ENCODE data around the gene MBP.
A peak's percentile ranks its signal among the peaks of the same experiment; 100 is the strongest.

The MBP gene

DNA sequence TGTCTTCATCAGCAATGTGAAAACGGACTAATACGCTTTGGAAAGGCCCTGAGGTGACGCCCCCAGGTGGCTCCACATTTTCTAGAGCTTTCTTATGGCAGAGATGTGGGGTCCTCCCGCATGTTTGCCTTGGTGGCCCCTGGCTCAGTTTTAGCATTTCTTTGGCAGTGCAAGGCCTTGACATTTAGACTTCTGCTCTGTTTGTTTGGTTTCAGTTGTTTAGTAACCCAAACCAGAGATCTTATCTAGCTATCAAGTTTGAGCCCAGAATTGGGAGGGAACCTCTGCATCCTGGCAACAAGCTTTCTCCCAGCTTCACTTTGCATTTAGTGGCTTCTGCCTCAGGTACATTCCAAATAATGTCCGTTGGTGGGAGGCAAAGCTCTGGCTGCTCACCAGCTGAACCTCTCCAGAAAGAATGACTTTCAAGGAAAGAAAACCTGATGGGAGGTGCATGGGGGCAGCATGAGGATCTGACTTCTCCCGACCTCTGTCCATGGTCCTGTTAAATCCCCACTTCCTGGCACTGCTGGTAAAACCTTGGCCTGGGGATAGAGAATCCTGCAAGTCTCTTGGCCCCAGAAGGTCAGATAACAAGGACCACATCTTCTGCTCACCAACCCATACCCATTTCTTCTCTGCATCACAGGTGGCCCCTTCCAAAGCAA lies 12.0 kb upstream of the MBP start:
- no peak for DNase-seq (ENCODE audit: low spot score in 2 of 2)
- Mint-ChIP-seq H3K4me3 (no peak overlapping the region), H3K9me3 (peaks cover 11% of the 10 kb centered on the region), H3K4me1 (peaks cover 24% of the 10 kb centered on the region), H3K36me3 (peaks cover 6% of the 10 kb centered on the region), H3K27me3 (no peaks in the 10 kb centered on the region), H3K27ac (no peak overlapping the region)
- ATAC-seq (ENCODE audit: low read depth): no peak

DNA sequence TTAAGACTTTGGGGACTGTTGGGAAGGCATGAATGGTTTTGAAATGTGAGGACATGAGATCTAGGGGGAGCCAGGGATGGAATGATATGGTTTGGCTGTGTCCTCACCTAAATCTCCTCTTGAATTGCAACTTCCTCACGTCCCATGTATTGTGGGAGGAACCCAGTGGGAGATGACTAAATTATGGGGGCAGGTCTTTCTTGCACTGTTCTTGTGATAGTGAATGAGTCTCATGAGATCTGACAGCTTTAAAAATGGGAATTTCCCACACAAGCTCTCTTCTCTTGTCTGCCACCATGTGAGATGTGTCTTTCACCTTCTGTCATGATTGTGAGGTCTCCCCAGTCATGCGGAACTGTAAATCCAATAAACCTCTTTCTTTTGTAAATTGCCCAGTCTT lies 11.5 kb upstream of the MBP start:
- Mint-ChIP-seq H3K36me3 (peaks cover 6% of the 10 kb centered on the region), H3K9me3 (peaks cover 11% of the 10 kb centered on the region), H3K4me1 (peaks cover 25% of the 10 kb centered on the region), H3K27ac (no peak overlapping the region), H3K4me3 (no peak overlapping the region), H3K27me3 (no peaks in the 10 kb centered on the region)
- DNase-seq (ENCODE audit: low spot score in 2 of 2) (no peak), ATAC-seq (ENCODE audit: low read depth) (no peak)

DNA sequence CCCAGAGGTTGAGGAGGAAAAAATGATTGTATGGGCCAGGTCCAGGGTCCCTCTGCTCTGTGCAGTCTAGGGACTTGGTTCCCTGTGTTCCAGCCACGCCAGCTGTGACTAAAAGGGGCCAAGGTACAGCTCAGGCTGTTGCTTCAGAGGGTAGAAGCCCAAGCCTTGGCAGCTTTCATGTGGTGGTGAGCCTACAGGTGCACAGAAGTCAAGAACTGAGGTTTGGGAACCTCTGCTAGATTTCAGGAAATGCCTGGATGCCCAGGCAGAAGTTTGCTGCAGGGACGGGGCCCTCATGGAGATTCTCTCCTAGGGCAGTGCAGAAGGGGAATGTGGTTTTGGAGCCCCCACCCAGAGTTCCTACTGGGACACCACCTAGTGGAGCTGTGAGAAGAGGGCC lies 10.6 kb upstream of the MBP start:
- DNase-seq (ENCODE audit: low spot score in 2 of 2) (no peak), ATAC-seq (ENCODE audit: low read depth) (no peak)
- Mint-ChIP-seq H3K4me3 (no peak overlapping the region), H3K27me3 (no peaks in the 10 kb centered on the region), H3K4me1 (peaks cover 25% of the 10 kb centered on the region), H3K36me3 (peaks cover 6% of the 10 kb centered on the region), H3K27ac (no peak overlapping the region), H3K9me3 (peaks cover 11% of the 10 kb centered on the region)

- Mint-ChIP-seq H3K27me3 (no peaks in the 10 kb centered on the region), H3K4me1 (peaks cover 18% of the 10 kb centered on the region), H3K27ac (no peak overlapping the region), H3K9me3 (peaks cover 11% of the 10 kb centered on the region), H3K4me3 (no peak overlapping the region), H3K36me3 (peaks cover 6% of the 10 kb centered on the region)
- ATAC-seq (ENCODE audit: low read depth): no peak
- no peak for DNase-seq (ENCODE audit: low spot score in 2 of 2)
Observed at GRCh38 chr18:77141401-77142118, 9.0 kb upstream of the MBP start.

DNA sequence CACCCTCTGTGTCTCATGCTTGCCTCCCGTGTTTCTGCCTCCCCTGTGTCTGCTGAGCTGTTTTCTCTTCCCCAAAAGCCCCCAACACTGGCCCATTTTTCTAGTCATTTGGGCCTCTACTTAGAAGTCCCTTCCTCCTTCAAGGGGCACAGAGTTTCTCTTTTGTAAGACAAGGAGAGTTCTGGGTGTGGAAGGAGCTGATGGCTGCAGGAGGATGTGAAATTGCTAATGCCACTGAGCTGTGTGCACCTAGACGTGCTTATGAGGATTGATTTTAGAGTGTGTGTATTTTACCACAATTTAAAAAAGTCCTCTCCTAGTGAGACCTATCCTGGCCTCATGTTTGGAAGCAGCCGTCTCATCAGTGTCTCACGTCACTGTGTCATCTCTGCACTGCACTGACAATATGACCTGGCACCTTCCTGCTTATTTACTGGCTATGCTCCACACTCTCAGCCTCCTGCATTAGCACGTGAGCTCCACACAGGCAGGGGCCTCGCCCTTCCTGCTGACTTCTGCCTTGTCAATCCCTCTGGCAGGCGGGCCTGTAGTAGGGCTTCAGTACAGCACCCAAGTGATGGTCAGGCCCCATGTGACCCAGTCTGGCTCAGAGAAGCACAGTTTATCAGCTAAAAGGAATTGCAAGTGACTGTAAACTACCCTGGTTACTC lies 8.0 kb upstream of the MBP start:
- Mint-ChIP-seq H3K4me3 (no peak overlapping the region), H3K4me1 (peaks cover 15% of the 10 kb centered on the region), H3K36me3 (peaks cover 6% of the 10 kb centered on the region), H3K9me3 (peaks cover 11% of the 10 kb centered on the region), H3K27me3 (no peaks in the 10 kb centered on the region), H3K27ac (no peak overlapping the region)
- no peak for ATAC-seq (ENCODE audit: low read depth)
- no peak for DNase-seq (ENCODE audit: low spot score in 2 of 2)

DNA sequence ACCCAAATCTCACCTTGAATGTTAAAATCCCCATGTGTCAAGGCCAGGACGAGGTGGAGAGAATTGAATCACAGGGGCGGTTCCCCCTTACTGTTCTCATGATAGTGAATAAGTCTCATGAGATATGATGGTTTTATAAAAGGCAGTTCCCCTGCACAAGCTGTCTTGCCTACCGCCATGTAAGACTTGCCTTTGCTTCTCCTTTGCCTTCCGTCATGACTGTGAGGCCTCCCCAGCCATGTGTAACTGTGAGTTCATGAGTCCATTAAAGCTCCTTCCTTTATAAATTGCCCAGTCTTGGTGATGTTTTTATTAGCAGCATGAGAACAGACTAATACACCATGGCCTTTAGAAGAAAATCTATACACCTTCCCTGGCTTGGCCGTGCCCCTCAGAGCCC lies 7.4 kb upstream of the MBP start:
- DNase-seq (ENCODE audit: low spot score in 2 of 2) (no peak), ATAC-seq (ENCODE audit: low read depth) (no peak)
- Mint-ChIP-seq H3K27ac (no peak overlapping the region), H3K36me3 (peaks cover 6% of the 10 kb centered on the region), H3K4me3 (no peak overlapping the region), H3K27me3 (no peaks in the 10 kb centered on the region), H3K9me3 (peaks cover 10% of the 10 kb centered on the region), H3K4me1 (peaks cover 15% of the 10 kb centered on the region)

GRCh38 chr18:77139619-77140018 lies 7.0 kb upstream of the MBP start:
- peaks cover 6% of the 10 kb centered on the region for H3K36me3 Mint-ChIP-seq
- H3K4me1 Mint-ChIP-seq: peaks cover 15% of the 10 kb centered on the region
- ATAC-seq (ENCODE audit: low read depth) (no peak), DNase-seq (ENCODE audit: low spot score in 2 of 2) (no peak)
- no peaks in the 10 kb centered on the region for H3K27me3 Mint-ChIP-seq
- H3K4me3 Mint-ChIP-seq: no peak overlapping the region
- peaks cover 10% of the 10 kb centered on the region for H3K9me3 Mint-ChIP-seq
- no peak overlapping the region for H3K27ac Mint-ChIP-seq

- DNase-seq (ENCODE audit: low spot score in 2 of 2) (no peak), ATAC-seq (ENCODE audit: low read depth) (no peak)
- H3K36me3 Mint-ChIP-seq: peaks cover 6% of the 10 kb centered on the region
- H3K27ac Mint-ChIP-seq: no peak overlapping the region
- H3K27me3 Mint-ChIP-seq: no peaks in the 10 kb centered on the region
- peaks cover 22% of the 10 kb centered on the region for H3K4me1 Mint-ChIP-seq
- no peak overlapping the region for H3K4me3 Mint-ChIP-seq
- H3K9me3 Mint-ChIP-seq: peaks cover 7% of the 10 kb centered on the region
Observed at GRCh38 chr18:77138270-77138669, 5.7 kb upstream of the MBP start.

GRCh38 chr18:77137851-77138250 lies 5.3 kb upstream of the MBP start:
- H3K27me3 Mint-ChIP-seq: no peaks in the 10 kb centered on the region
- H3K4me3 Mint-ChIP-seq: no peak overlapping the region
- peaks cover 6% of the 10 kb centered on the region for H3K36me3 Mint-ChIP-seq
- H3K4me1 Mint-ChIP-seq: peaks cover 22% of the 10 kb centered on the region
- no peak overlapping the region for H3K27ac Mint-ChIP-seq
- DNase-seq (ENCODE audit: low spot score in 2 of 2): no peak
- no peak for ATAC-seq (ENCODE audit: low read depth)
- H3K9me3 Mint-ChIP-seq: peaks cover 7% of the 10 kb centered on the region

GRCh38 chr18:77136871-77137665 lies 4.5 kb upstream of the MBP start:
- no peak overlapping the region for H3K4me3 Mint-ChIP-seq
- peaks cover 22% of the 10 kb centered on the region for H3K4me1 Mint-ChIP-seq
- H3K9me3 Mint-ChIP-seq: peaks cover 2% of the 10 kb centered on the region
- H3K36me3 Mint-ChIP-seq: no peaks in the 10 kb centered on the region
- no peak overlapping the region for H3K27ac Mint-ChIP-seq
- H3K27me3 Mint-ChIP-seq: no peaks in the 10 kb centered on the region
- DNase-seq (ENCODE audit: low spot score in 2 of 2): no peak
- ATAC-seq (ENCODE audit: low read depth): no peak

DNA sequence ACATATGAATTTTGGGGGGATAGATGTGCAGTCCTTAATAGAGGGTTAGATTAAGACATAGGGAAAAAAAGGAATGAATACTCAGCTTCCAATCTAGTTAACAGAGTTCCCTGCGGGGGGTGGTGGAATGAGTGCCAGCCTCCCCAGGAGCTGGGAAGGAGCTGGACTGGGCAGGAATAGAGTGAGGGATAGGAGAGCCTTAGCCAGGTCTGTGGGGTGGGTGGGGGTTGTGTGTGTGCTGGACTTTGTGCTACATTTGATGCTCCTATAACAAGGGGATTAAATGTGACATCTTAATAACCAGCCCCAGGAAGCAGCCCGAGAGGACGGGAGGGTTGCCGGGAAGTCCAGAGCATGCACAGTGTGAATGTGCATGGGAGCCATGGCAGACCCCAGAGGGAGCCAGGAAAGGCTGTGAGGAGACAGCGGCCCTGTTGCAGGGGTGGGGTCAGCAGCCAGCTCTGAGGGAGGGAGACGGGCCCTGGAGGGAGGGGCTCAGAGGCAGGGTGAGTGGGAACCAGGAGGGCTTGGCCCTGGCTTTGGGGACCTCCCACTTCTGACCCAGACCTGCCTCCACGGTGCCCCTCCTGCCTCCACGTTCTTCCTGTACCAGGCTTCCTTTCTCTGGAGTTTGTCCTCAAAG lies 3.6 kb upstream of the MBP start:
- no peak for ATAC-seq (ENCODE audit: low read depth)
- no peaks in the 10 kb centered on the region for H3K27me3 Mint-ChIP-seq
- no peak overlapping the region for H3K27ac Mint-ChIP-seq
- H3K36me3 Mint-ChIP-seq: no peaks in the 10 kb centered on the region
- peaks cover 22% of the 10 kb centered on the region for H3K4me1 Mint-ChIP-seq
- H3K9me3 Mint-ChIP-seq: no peaks in the 10 kb centered on the region
- no peak overlapping the region for H3K4me3 Mint-ChIP-seq
- no peak for DNase-seq (ENCODE audit: low spot score in 2 of 2)

DNA sequence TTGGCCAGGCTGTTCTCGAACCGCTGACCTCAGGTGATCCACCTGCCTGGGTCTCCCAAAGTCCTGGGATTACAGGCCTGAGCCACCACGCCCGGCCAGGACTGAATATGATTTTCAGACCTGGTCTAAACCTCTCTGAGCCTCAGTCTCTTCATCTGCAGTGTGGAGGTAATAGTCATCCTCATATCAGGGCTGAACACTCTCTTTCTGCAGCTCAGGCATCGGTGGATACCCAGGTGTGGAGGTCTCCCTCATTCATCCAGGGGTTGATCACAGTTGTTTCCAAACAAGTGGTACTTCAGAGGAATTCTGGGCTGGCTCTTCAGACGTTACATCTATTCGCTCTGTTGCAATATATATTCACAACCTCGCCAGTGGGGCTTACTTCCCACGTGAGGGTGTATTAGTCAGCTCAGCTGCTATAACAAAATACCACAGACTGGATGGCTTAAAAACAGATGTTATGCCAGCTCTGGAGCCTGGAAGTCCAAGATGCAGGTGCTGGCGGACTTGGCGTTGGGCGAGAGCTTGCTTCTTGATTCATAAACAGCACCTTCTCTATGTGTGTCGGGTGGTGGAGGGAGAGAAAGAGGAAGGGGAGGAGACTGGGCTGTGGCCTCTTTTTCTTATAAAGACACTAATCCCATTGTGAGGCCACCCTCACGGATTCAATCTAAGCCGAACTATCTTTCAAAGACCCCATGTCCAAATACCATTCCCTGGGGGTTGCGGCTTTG lies 2.9 kb upstream of the MBP start:
- Mint-ChIP-seq H3K27me3 (no peaks in the 10 kb centered on the region), H3K4me1 (peaks cover 21% of the 10 kb centered on the region), H3K36me3 (no peaks in the 10 kb centered on the region), H3K4me3 (no peak overlapping the region), H3K9me3 (no peaks in the 10 kb centered on the region), H3K27ac (no peak overlapping the region)
- ATAC-seq (ENCODE audit: low read depth): no peak
- DNase-seq (ENCODE audit: low spot score in 2 of 2): no peak

DNA sequence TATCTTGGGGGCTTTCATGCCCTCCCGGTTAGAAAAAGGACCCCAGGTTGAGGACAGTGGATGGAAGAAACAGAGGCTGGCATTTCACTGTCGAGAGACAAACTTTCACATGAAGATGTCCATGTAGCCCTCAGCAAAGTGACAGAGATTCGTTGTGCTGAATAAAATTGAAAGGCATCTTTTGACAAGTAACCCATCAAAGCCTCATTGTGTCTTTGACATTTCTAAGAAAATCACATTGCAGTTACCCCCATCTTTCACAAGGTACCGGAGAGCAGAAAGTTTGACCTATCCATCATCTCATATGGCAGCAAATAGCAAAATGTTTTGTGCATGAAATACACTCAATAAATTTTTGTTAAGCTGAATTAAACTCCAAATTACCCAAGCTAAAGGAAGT lies 2.0 kb upstream of the MBP start:
- Mint-ChIP-seq H3K4me1 (peaks cover 17% of the 10 kb centered on the region), H3K4me3 (no peak overlapping the region), H3K27ac (peak overlapping the region; percentile 55), H3K36me3 (no peaks in the 10 kb centered on the region), H3K9me3 (no peaks in the 10 kb centered on the region), H3K27me3 (no peaks in the 10 kb centered on the region)
- ATAC-seq (ENCODE audit: low read depth) (no peak), DNase-seq (ENCODE audit: low spot score in 2 of 2) (no peak)
